Endodermal cell (in vitro differentiated cells): ENCODE data around the gene PDGFRB. TPM values are rescaled to one million over a fixed set of nuclear protein-coding genes. Genes with fewer than 3 reads are reported as not detected.

Source experiments
- DNase-seq: peaks from one replicate; pipeline ENCODE4 v3.0.0-alpha.2; 2017
- H3K27ac ChIP-seq: 2 replicates; pipeline ENCODE4 v1.5.1; 2013; ENCODE audit warnings: mild to moderate bottlenecking, low read depth, low read length, moderate library complexity
- H3K27me3 ChIP-seq: 2 replicates; pipeline ENCODE4 v1.6.1; 2013; ENCODE audit warnings: mild to moderate bottlenecking, low read length, moderate library complexity; ENCODE audit not compliant: insufficient read depth, control insufficient read depth, poor library complexity, severe bottlenecking
- H3K36me3 ChIP-seq: 2 replicates; pipeline ENCODE4 v1.7.0; 2013; ENCODE audit warnings: mild to moderate bottlenecking, low read length, moderate library complexity; ENCODE audit not compliant: control insufficient read depth, insufficient read depth
- H3K4me1 ChIP-seq: one replicate; pipeline ENCODE4 v1.7.0; 2013; ENCODE audit warnings: low read length; ENCODE audit not compliant: control insufficient read depth, insufficient read depth
- H3K4me3 ChIP-seq: 2 replicates; pipeline ENCODE4 v1.5.1; 2013; ENCODE audit warnings: mild to moderate bottlenecking, low read length, moderate library complexity
- H3K9ac ChIP-seq: 2 replicates; pipeline ENCODE4 v1.6.1; 2013; ENCODE audit warnings: mild to moderate bottlenecking, low read length, moderate library complexity; ENCODE audit not compliant: poor library complexity, severe bottlenecking; ENCODE audit errors: extremely low read depth
- H3K9me3 ChIP-seq: 2 replicates; pipeline ENCODE4 v1.6.1; 2013; ENCODE audit warnings: mild to moderate bottlenecking, low read length, moderate library complexity; ENCODE audit not compliant: control insufficient read depth
- H3K27ac Mint-ChIP-seq: 2 replicates; pipeline ENCODE4 v1.8.0; 2020; ENCODE audit warnings: mixed read lengths
- H3K27me3 Mint-ChIP-seq: 2 replicates; pipeline ENCODE4 v1.8.0; 2021; ENCODE audit warnings: mild to moderate bottlenecking, mixed read lengths; ENCODE audit not compliant: insufficient read depth
- H3K36me3 Mint-ChIP-seq: 2 replicates; pipeline ENCODE4 v1.8.0; 2020; ENCODE audit warnings: low read depth, mixed read lengths
- H3K4me1 Mint-ChIP-seq: 2 replicates; pipeline ENCODE4 v1.8.0; 2020; ENCODE audit warnings: mixed read lengths
- H3K4me3 Mint-ChIP-seq: 2 replicates; pipeline ENCODE4 v1.8.0; 2020; ENCODE audit warnings: mild to moderate bottlenecking, moderate library complexity, mixed read lengths
- H3K9me3 Mint-ChIP-seq: 2 replicates; pipeline ENCODE4 v1.8.0; 2020; ENCODE audit warnings: mild to moderate bottlenecking, mixed read lengths
- WGBS, 2 experiments: methylation state at CpG; one replicate each; pipeline versions ENCODE4 v1.1.5 to v1.1.7; 2013; ENCODE audit warnings: missing lambda C conversion rate in 2 of 2, mixed read lengths in 1 of 2; ENCODE audit not compliant: insufficient coverage in 1 of 2, insufficient read length in 1 of 2; 5-methylcytosine and 5-hydroxymethylcytosine counted together
- total RNA-seq, 2 donors: library from RNA; stranded (reverse); fragmentation: NEBNext Ultra II Directional in 1 of 2; extraction: Animal tissue kit (Norgen Biotek cat#: 25700) in 1 of 2; gene quantifications; 2 replicates in 1 of 2; 3 replicates in 1 of 2; pipeline ENCODE4 v1.2.1, GENCODE V29; 2021
- TF ChIP-seq, protein P1 (sequence below): fragments of 200-600 bp; sonication (generic); conservative IDR thresholded peaks from 2 replicates; pipeline ENCODE4 v1.5.0; 2021; ENCODE audit warnings: antibody characterized with exemption, mild to moderate bottlenecking

The PDGFRB gene
- total RNA-seq, 2 donors from 2014 or later, result 4.1 to 6.5 TPM

DNA sequence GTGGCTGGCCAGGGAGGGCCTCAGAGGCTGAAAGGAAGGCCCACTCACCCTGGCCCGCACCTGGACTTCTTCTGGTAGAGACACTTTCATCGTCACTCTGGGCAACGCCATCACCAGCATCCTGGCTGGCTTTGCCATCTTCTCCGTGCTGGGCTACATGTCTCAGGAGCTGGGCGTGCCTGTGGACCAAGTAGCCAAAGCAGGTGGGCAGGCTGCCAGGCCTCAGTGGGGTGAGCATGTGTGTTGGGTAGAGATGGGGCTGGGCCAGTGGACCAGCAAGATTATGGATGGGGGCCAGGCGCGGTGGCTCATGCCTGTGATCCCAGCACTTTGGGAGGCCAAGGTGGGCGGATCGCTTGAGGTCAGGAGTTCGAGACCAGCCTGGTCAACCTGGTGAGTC lies 46.9 kb upstream of the PDGFRB start:
- no peaks in the 10 kb centered on the region for H3K36me3 ChIP-seq
- H3K27me3 ChIP-seq, result peaks cover 10% of the 10 kb centered on the region
- TF ChIP-seq, protein P1, sequence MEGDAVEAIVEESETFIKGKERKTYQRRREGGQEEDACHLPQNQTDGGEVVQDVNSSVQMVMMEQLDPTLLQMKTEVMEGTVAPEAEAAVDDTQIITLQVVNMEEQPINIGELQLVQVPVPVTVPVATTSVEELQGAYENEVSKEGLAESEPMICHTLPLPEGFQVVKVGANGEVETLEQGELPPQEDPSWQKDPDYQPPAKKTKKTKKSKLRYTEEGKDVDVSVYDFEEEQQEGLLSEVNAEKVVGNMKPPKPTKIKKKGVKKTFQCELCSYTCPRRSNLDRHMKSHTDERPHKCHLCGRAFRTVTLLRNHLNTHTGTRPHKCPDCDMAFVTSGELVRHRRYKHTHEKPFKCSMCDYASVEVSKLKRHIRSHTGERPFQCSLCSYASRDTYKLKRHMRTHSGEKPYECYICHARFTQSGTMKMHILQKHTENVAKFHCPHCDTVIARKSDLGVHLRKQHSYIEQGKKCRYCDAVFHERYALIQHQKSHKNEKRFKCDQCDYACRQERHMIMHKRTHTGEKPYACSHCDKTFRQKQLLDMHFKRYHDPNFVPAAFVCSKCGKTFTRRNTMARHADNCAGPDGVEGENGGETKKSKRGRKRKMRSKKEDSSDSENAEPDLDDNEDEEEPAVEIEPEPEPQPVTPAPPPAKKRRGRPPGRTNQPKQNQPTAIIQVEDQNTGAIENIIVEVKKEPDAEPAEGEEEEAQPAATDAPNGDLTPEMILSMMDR, result no peak
- H3K4me1 ChIP-seq, result no peaks in the 10 kb centered on the region
- no peaks in the 10 kb centered on the region for H3K9me3 ChIP-seq
- H3K4me3 ChIP-seq, result no peak overlapping the region
- H3K9ac ChIP-seq, result no peak overlapping the region
- no peak for DNase-seq
- peaks cover 29% of the 10 kb centered on the region for H3K27me3 Mint-ChIP-seq
- no peak overlapping the region for H3K4me3 Mint-ChIP-seq
- WGBS, 2 experiments, result 94 to 96% methylated on average over 7 to 10 of the region's 10 CpGs
- H3K4me1 Mint-ChIP-seq, result no peaks in the 10 kb centered on the region
- no peaks in the 10 kb centered on the region for H3K9me3 Mint-ChIP-seq
- no peaks in the 10 kb centered on the region for H3K36me3 Mint-ChIP-seq
- no peak overlapping the region for H3K27ac Mint-ChIP-seq
- no peak overlapping the region for H3K27ac ChIP-seq

DNA sequence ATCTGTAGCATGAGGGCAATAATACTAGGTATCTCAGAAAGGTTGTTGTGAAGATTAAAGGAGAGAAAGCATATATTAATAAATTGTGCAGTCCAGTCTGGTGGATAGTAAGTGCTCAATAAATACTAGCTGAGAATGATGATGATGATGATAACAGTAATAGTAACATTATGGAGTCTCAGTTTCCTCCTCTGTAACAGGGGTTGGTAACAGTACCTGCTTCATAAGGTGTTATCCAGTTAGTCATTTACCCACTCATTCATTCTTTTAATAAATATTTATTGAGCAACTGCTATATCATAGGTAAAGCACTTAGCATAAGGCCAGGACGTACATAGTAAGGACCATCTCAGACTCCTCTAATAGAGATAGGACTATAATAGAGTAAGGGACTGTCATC lies 41.8 kb upstream of the PDGFRB start:
- no peaks in the 10 kb centered on the region for H3K36me3 ChIP-seq
- Mint-ChIP-seq H3K9me3 (no peaks in the 10 kb centered on the region), H3K36me3 (no peaks in the 10 kb centered on the region), H3K27ac (no peak overlapping the region), H3K4me1 (no peaks in the 10 kb centered on the region), H3K4me3 (no peak overlapping the region), H3K27me3 (peaks cover 57% of the 10 kb centered on the region)
- DNase-seq, result no peak
- no peaks in the 10 kb centered on the region for H3K9me3 ChIP-seq
- no peak overlapping the region for H3K4me3 ChIP-seq
- H3K27me3 ChIP-seq, result peaks cover 23% of the 10 kb centered on the region
- H3K4me1 ChIP-seq, result no peaks in the 10 kb centered on the region
- no peak overlapping the region for H3K27ac ChIP-seq
- no peak overlapping the region for H3K9ac ChIP-seq
- TF ChIP-seq, protein P1, result no peak
- WGBS, 2 experiments, result 82% methylated on average over 1 of the region's 1 CpG; no CpG with 5 or more reads in 1 of the 2 experiments

DNA sequence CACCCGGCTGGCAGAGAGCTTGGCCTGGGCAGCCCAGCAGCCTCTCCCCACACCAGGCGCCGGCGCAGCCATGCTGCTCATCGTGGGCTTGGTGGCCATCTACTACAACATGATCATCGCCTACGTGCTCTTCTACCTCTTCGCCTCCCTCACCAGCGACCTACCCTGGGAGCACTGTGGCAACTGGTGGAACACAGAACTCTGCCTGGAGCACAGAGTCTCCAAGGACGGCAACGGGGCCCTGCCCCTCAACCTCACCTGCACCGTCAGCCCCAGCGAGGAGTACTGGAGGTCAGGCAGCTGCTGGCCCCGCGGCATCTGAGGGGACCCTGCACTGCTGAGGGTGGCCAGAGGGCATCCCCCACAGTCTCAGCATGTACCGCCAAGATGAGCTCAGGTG lies 41.3 kb upstream of the PDGFRB start:
- DNase-seq, result no peak
- Histone ChIP-seq H3K27me3 (peaks cover 28% of the 10 kb centered on the region), H3K4me3 (no peak overlapping the region), H3K4me1 (no peaks in the 10 kb centered on the region), H3K9ac (no peak overlapping the region), H3K36me3 (no peaks in the 10 kb centered on the region), H3K9me3 (no peaks in the 10 kb centered on the region), H3K27ac (no peak overlapping the region)
- no peaks in the 10 kb centered on the region for H3K36me3 Mint-ChIP-seq
- H3K27me3 Mint-ChIP-seq, result peaks cover 62% of the 10 kb centered on the region
- H3K4me1 Mint-ChIP-seq, result no peaks in the 10 kb centered on the region
- no peak overlapping the region for H3K27ac Mint-ChIP-seq
- H3K9me3 Mint-ChIP-seq, result no peaks in the 10 kb centered on the region
- H3K4me3 Mint-ChIP-seq, result no peak overlapping the region
- TF ChIP-seq, protein P1, result no peak
- 90 to 96% methylated on average over 16 of the region's 16 CpGs for WGBS, 2 experiments
